Gastrocnemius medialis (tissue), 4 donors: ENCODE measurements around the gene KCTD15. TPM values are rescaled to one million over a fixed set of nuclear protein-coding genes. Genes with fewer than 3 reads are reported as not detected.

Experiments
- ATAC-seq, 2 donors: fragments of 150-250 bp; one replicate each; pipeline ENCODE4 v1.9.1; 2016
- DNase-seq, 2 donors: peaks; one replicate each; pipeline ENCODE4 v3.0.0-alpha.2; 2019
- H3K27ac ChIP-seq, 4 donors: fragments of 200-600 bp; sonication (generic); 1 replicate in 1 of 4; 2 replicates in 3 of 4; pipeline ENCODE4 v1.5.1; 2016 to 2018; ENCODE audit warnings: mild to moderate bottlenecking in 2 of 4, moderate library complexity in 1 of 4
- H3K27me3 ChIP-seq, 3 donors: fragments of 200-600 bp; sonication (generic) in 2 of 3; 1 replicate in 1 of 3; 2 replicates in 2 of 3; pipeline versions ENCODE4 v1.5.1 to v1.6.0; 2016 to 2019; ENCODE audit warnings: mild to moderate bottlenecking in 1 of 3, moderate library complexity in 1 of 3
- H3K36me3 ChIP-seq, 2 donors: fragments of 200-600 bp; sonication (generic) in 1 of 2; one replicate each; pipeline ENCODE4 v1.5.1; 2017 to 2018
- H3K4me1 ChIP-seq, 2 donors: fragments of 200-600 bp; sonication (generic) in 1 of 2; one replicate each; pipeline ENCODE4 v1.5.1; 2016 to 2017; ENCODE audit warnings: mild to moderate bottlenecking in 2 of 2
- H3K4me3 ChIP-seq, 4 donors: fragments of 200-600 bp; sonication (generic) in 3 of 4; 1 replicate in 1 of 4; 2 replicates in 3 of 4; pipeline ENCODE4 v1.5.1; 2016 to 2019; ENCODE audit warnings: mild to moderate bottlenecking in 2 of 4
- H3K9me3 ChIP-seq, 3 donors: fragments of 200-600 bp; sonication (generic) in 2 of 3; 1 replicate in 1 of 3; 2 replicates in 2 of 3; pipeline ENCODE4 v1.5.1; 2016 to 2019
- POLR2A ChIP-seq, 2 donors: fragments of 450-650 bp; IDR thresholded peaks; one replicate each; pipeline ENCODE4 v1.6.1; 2017; ENCODE audit warnings: antibody characterized with exemption in 2 of 2, mild to moderate bottlenecking in 2 of 2, moderate library complexity in 2 of 2
- in situ Hi-C, 4 donors: fragments of 200-750 bp; cut with MboI; loops; one replicate each; pipeline versions ENCODE4 v1.15.0 to v1.8.0; 2017; ENCODE audit warnings: low sequenced_read_pairs in 4 of 4
- intact Hi-C: fragments of 100-400 bp; cut with DNase I; formaldehyde crosslinking; loops from one replicate; pipeline ENCODE4 v1.15.1; 2023; ENCODE audit warnings: low total_unique reads
- total RNA-seq, 4 donors: library from RNA; depleted of rRNA; stranded (reverse); fragments of >200 nt; gene quantifications; one replicate each; pipeline versions ENCODE4 v1.1.0 to v1.2.3, GENCODE V29; 2016
- TF ChIP-seq, protein P1 (sequence below), 5 experiments: fragments of 450-650 bp in 3 of 5; fragments of 200-600 bp in 2 of 5; sonication (generic) in 2 of 5; IDR thresholded peaks in 4 of 5; conservative IDR thresholded peaks in 1 of 5; 1 replicate in 4 of 5; 2 replicates in 1 of 5; pipeline ENCODE4 v1.5.1; 2016 to 2019; ENCODE audit warnings: antibody characterized with exemption in 5 of 5, mild to moderate bottlenecking in 3 of 5, moderate library complexity in 3 of 5

Gene KCTD15
- total RNA-seq, 4 donors from 2014 or later, result 1.9 to 14.8 (median 5.8) TPM

- Histone ChIP-seq H3K4me1 (no peaks in the 10 kb centered on the region), H3K9me3 (no peaks in the 10 kb centered on the region), H3K27ac (no peak overlapping the region), H3K4me3 (no peak overlapping the region), H3K36me3 (no peaks in the 10 kb centered on the region), H3K27me3 (peaks cover 8 to 27% (median 16%) of the 10 kb centered on the region in 3 donors)
- in situ Hi-C loops, result loop anchor here (25.0 kb wide), 2 partner anchors 312 to 512 kb away; partner anchors contain the start of gene SLC7A10 (in 3 of the 4)
- intact Hi-C loops, result no loop called here
- TF ChIP-seq POLR2A (IDR thresholded peaks at IDR 0.05), result no peak
- TF ChIP-seq, protein P1, sequence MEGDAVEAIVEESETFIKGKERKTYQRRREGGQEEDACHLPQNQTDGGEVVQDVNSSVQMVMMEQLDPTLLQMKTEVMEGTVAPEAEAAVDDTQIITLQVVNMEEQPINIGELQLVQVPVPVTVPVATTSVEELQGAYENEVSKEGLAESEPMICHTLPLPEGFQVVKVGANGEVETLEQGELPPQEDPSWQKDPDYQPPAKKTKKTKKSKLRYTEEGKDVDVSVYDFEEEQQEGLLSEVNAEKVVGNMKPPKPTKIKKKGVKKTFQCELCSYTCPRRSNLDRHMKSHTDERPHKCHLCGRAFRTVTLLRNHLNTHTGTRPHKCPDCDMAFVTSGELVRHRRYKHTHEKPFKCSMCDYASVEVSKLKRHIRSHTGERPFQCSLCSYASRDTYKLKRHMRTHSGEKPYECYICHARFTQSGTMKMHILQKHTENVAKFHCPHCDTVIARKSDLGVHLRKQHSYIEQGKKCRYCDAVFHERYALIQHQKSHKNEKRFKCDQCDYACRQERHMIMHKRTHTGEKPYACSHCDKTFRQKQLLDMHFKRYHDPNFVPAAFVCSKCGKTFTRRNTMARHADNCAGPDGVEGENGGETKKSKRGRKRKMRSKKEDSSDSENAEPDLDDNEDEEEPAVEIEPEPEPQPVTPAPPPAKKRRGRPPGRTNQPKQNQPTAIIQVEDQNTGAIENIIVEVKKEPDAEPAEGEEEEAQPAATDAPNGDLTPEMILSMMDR (IDR thresholded peaks at IDR 0.05 in 4 of 5, conservative IDR thresholded peaks at IDR 0.05 in 1 of 5), result no peak
- DNase-seq, result no peak
- ATAC-seq, result no peak
Measured at GRCh38 chr19:33749619-33750175, 47.0 kb upstream of the KCTD15 start.

- TF ChIP-seq POLR2A (IDR thresholded peaks at IDR 0.05), result no peak
- TF ChIP-seq, protein P1 (IDR thresholded peaks at IDR 0.05 in 4 of 5, conservative IDR thresholded peaks at IDR 0.05 in 1 of 5), result no peak
- DNase-seq, result no peak
- Histone ChIP-seq H3K36me3 (no peaks in the 10 kb centered on the region), H3K27me3 (peaks cover 8 to 27% (median 16%) of the 10 kb centered on the region in 3 donors), H3K27ac (no peak overlapping the region), H3K4me3 (no peak overlapping the region), H3K9me3 (no peaks in the 10 kb centered on the region), H3K4me1 (peaks cover 3 to 6% of the 10 kb centered on the region in 2 donors)
- in situ Hi-C loops (loop anchor here (25.0 kb wide), 2 partner anchors 314 to 514 kb away; partner anchors contain the start of gene SLC7A10 (in 3 of the 4)), intact Hi-C loops (no loop called here)
- ATAC-seq, result no peak
Measured at GRCh38 chr19:33750587-33751435, 45.9 kb upstream of the KCTD15 start.

DNA sequence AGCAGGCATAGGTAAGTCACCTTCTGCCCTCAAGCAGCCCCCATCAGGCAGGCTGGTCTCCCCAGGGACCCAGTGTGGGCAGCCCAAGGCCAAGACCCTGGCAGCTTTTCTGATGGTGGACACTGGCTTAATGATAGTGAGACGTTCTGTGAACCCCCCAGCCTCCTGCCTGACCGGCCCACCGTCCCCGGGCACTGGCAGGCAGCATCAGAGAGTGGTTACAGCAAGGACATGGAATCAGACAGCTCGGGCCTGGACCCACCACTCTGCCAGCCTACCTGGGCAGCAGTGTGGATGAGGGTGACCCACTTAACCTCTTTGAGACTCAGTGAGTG, 45.3 kb upstream of the KCTD15 start:
- H3K4me3 ChIP-seq, result no peak overlapping the region
- no peaks in the 10 kb centered on the region for H3K36me3 ChIP-seq
- H3K27ac ChIP-seq, result no peak overlapping the region
- H3K9me3 ChIP-seq, result no peaks in the 10 kb centered on the region
- intact Hi-C loops (no loop called here), in situ Hi-C loops (loop anchor here (25.0 kb wide), 2 partner anchors 314 to 514 kb away; partner anchors contain the start of gene SLC7A10 (in 3 of the 4))
- peaks cover 8 to 27% (median 16%) of the 10 kb centered on the region in 3 donors for H3K27me3 ChIP-seq
- no peak for DNase-seq
- no peak for ATAC-seq
- TF ChIP-seq POLR2A (IDR thresholded peaks at IDR 0.05), result no peak
- TF ChIP-seq, protein P1 (IDR thresholded peaks at IDR 0.05 in 4 of 5, conservative IDR thresholded peaks at IDR 0.05 in 1 of 5), result no peak
- H3K4me1 ChIP-seq, result peaks cover 3 to 8% of the 10 kb centered on the region in 2 donors

GRCh38 chr19:33752018-33752800, 44.5 kb upstream of the KCTD15 start:
- Histone ChIP-seq H3K36me3 (no peaks in the 10 kb centered on the region), H3K4me1 (peaks cover 3 to 8% of the 10 kb centered on the region in 2 donors), H3K27ac (no peak overlapping the region), H3K4me3 (no peak overlapping the region), H3K9me3 (no peaks in the 10 kb centered on the region), H3K27me3 (peaks cover 8 to 27% (median 13%) of the 10 kb centered on the region in 3 donors)
- ATAC-seq, result no peak
- no peak for TF ChIP-seq POLR2A (IDR thresholded peaks at IDR 0.05)
- TF ChIP-seq, protein P1 (IDR thresholded peaks at IDR 0.05 in 4 of 5, conservative IDR thresholded peaks at IDR 0.05 in 1 of 5), result no peak
- in situ Hi-C loops, result loop anchor here (25.0 kb wide), 2 partner anchors 315 to 515 kb away; partner anchors contain the start of gene SLC7A10 (in 3 of the 4)
- intact Hi-C loops, result no loop called here
- no peak for DNase-seq
